Measurements from ENCODE around the gene RBMS3.

DNA sequence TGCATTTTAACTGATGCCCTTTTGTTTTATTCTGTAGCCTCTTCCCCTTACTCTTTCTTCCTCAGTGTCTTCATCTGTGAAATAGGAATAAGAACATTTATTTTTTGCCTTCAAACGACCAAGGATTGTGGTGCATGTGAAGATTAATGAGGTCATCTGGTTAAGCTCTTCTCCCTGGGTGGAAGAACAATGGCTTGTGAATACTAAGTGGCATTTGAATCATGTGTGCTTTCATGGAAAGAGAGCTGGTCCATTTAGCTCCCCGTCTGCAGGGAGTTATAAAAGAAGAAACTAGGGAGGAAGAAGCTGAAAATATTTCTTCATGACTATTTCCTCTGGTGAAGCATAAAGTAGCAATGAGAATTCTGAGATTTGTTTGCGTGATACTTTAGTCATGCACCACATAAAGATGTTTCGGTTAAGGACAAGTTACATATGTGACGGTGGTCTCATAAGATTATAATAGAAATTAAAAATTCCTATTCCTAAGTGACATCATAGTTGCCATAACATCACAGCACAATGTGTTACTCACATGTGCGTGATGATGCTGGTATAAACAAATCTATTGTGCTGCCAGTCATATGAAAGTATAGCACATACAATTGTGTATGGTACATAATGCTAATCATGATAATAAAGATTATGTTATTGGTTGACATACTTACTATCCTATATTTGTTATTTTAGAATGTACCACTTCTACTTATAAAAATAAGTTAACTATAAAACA is 374.3 kb downstream of the RBMS3 start:
- TF ChIP-seq, protein P1, sequence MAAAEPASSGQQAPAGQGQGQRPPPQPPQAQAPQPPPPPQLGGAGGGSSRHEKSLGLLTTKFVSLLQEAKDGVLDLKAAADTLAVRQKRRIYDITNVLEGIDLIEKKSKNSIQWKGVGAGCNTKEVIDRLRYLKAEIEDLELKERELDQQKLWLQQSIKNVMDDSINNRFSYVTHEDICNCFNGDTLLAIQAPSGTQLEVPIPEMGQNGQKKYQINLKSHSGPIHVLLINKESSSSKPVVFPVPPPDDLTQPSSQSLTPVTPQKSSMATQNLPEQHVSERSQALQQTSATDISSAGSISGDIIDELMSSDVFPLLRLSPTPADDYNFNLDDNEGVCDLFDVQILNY (CRISPR knock-in tag; IDR thresholded peaks at IDR 0.05), result no peak
- TF ChIP-seq TEAD4 (CRISPR knock-in tag; IDR thresholded peaks at IDR 0.05) (no peak), PREB (CRISPR knock-in tag; IDR thresholded peaks at IDR 0.05; ENCODE audit: borderline replicate concordance) (no peak), CTCF (IDR thresholded peaks at IDR 0.05) (no peak), NR2C2 (CRISPR knock-in tag; IDR thresholded peaks at IDR 0.05) (no peak), SP1 (CRISPR knock-in tag; conservative IDR thresholded peaks at IDR 0.05) (no peak)
- TF ChIP-seq, protein P2, sequence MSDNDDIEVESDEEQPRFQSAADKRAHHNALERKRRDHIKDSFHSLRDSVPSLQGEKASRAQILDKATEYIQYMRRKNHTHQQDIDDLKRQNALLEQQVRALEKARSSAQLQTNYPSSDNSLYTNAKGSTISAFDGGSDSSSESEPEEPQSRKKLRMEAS (CRISPR knock-in tag; IDR thresholded peaks at IDR 0.05), result no peak
- TF ChIP-seq, protein P3, sequence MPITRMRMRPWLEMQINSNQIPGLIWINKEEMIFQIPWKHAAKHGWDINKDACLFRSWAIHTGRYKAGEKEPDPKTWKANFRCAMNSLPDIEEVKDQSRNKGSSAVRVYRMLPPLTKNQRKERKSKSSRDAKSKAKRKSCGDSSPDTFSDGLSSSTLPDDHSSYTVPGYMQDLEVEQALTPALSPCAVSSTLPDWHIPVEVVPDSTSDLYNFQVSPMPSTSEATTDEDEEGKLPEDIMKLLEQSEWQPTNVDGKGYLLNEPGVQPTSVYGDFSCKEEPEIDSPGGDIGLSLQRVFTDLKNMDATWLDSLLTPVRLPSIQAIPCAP (CRISPR knock-in tag; IDR thresholded peaks at IDR 0.05), result no peak
- TF ChIP-seq, protein P4, sequence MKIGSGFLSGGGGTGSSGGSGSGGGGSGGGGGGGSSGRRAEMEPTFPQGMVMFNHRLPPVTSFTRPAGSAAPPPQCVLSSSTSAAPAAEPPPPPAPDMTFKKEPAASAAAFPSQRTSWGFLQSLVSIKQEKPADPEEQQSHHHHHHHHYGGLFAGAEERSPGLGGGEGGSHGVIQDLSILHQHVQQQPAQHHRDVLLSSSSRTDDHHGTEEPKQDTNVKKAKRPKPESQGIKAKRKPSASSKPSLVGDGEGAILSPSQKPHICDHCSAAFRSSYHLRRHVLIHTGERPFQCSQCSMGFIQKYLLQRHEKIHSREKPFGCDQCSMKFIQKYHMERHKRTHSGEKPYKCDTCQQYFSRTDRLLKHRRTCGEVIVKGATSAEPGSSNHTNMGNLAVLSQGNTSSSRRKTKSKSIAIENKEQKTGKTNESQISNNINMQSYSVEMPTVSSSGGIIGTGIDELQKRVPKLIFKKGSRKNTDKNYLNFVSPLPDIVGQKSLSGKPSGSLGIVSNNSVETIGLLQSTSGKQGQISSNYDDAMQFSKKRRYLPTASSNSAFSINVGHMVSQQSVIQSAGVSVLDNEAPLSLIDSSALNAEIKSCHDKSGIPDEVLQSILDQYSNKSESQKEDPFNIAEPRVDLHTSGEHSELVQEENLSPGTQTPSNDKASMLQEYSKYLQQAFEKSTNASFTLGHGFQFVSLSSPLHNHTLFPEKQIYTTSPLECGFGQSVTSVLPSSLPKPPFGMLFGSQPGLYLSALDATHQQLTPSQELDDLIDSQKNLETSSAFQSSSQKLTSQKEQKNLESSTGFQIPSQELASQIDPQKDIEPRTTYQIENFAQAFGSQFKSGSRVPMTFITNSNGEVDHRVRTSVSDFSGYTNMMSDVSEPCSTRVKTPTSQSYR (CRISPR knock-in tag; IDR thresholded peaks at IDR 0.05), result no peak
- TF ChIP-seq, protein P5, sequence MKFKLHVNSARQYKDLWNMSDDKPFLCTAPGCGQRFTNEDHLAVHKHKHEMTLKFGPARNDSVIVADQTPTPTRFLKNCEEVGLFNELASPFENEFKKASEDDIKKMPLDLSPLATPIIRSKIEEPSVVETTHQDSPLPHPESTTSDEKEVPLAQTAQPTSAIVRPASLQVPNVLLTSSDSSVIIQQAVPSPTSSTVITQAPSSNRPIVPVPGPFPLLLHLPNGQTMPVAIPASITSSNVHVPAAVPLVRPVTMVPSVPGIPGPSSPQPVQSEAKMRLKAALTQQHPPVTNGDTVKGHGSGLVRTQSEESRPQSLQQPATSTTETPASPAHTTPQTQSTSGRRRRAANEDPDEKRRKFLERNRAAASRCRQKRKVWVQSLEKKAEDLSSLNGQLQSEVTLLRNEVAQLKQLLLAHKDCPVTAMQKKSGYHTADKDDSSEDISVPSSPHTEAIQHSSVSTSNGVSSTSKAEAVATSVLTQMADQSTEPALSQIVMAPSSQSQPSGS (CRISPR knock-in tag; IDR thresholded peaks at IDR 0.05; ENCODE audit: borderline replicate concordance, low read depth), result no peak
- TF ChIP-seq, protein P6, sequence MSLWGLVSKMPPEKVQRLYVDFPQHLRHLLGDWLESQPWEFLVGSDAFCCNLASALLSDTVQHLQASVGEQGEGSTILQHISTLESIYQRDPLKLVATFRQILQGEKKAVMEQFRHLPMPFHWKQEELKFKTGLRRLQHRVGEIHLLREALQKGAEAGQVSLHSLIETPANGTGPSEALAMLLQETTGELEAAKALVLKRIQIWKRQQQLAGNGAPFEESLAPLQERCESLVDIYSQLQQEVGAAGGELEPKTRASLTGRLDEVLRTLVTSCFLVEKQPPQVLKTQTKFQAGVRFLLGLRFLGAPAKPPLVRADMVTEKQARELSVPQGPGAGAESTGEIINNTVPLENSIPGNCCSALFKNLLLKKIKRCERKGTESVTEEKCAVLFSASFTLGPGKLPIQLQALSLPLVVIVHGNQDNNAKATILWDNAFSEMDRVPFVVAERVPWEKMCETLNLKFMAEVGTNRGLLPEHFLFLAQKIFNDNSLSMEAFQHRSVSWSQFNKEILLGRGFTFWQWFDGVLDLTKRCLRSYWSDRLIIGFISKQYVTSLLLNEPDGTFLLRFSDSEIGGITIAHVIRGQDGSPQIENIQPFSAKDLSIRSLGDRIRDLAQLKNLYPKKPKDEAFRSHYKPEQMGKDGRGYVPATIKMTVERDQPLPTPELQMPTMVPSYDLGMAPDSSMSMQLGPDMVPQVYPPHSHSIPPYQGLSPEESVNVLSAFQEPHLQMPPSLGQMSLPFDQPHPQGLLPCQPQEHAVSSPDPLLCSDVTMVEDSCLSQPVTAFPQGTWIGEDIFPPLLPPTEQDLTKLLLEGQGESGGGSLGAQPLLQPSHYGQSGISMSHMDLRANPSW (CRISPR knock-in tag; conservative IDR thresholded peaks at IDR 0.05; ENCODE audit: low read depth), result no peak

All from WTC11 (cell line).